SK-N-SH treated with all-trans-retinoic acid at 6 μM for 48 hours (cell line): ENCODE results near the gene ELP1.

ENCODE experiments used
- ATAC-seq: fragments of 200-7000 bp; cut with Tn5 transposase; 3 replicates; pipeline ENCODE4 v1.9.1; 2020; ENCODE audit warnings: mild to moderate bottlenecking, moderate library complexity
- ARNTL ChIP-seq: fragments of 450-650 bp; formaldehyde crosslinking; IDR thresholded peaks from 2 replicates; pipeline ENCODE4 v1.5.0; 2020; ENCODE audit warnings: low read depth, mild to moderate bottlenecking, moderate library complexity, borderline replicate concordance
- BACH2 ChIP-seq: fragments of 250-450 bp; sonication (Bioruptor Pico); IDR thresholded peaks from 2 replicates; pipeline ENCODE4 v1.9.0; 2021; ENCODE audit warnings: mild to moderate bottlenecking, borderline replicate concordance
- CSDC2 ChIP-seq: fragments of 250-450 bp; sonication (Bioruptor Pico); IDR thresholded peaks from 2 replicates; pipeline ENCODE4 v1.5.0; 2020; ENCODE audit warnings: mild to moderate bottlenecking, moderate library complexity
- ESRRG ChIP-seq: fragments of 250-450 bp; sonication (Bioruptor Pico); IDR thresholded peaks from 2 replicates; pipeline ENCODE4 v1.6.1; 2021; ENCODE audit warnings: mild to moderate bottlenecking
- GLIS3 ChIP-seq: fragments of 250-450 bp; sonication (Bioruptor Pico); IDR thresholded peaks from 2 replicates; pipeline ENCODE4 v1.5.0; 2020; ENCODE audit warnings: mild to moderate bottlenecking, moderate library complexity
- ISL1 ChIP-seq: fragments of 250-450 bp; sonication (Bioruptor Pico); IDR thresholded peaks from 2 replicates; pipeline ENCODE4 v2.1.2; 2022; ENCODE audit warnings: mild to moderate bottlenecking, moderate library complexity
- OSR1 ChIP-seq: fragments of 250-450 bp; sonication (Bioruptor Pico); IDR thresholded peaks from 2 replicates; pipeline ENCODE4 v1.8.0; 2022; ENCODE audit warnings: moderate library complexity, mild to moderate bottlenecking, inconsistent platforms
- PPARA ChIP-seq: fragments of 250-450 bp; sonication (Bioruptor Pico); IDR thresholded peaks from 2 replicates; pipeline ENCODE4 v1.5.0; 2020; ENCODE audit warnings: mild to moderate bottlenecking, borderline replicate concordance
- RARB ChIP-seq: fragments of 250-450 bp; sonication (Bioruptor Pico); IDR thresholded peaks from 2 replicates; pipeline ENCODE4 v1.8.0; 2021; ENCODE audit warnings: mild to moderate bottlenecking, moderate library complexity
- SNAI2 ChIP-seq: fragments of 250-450 bp; sonication (Bioruptor Pico); IDR thresholded peaks from 2 replicates; pipeline ENCODE4 v1.5.0; 2020; ENCODE audit warnings: mild to moderate bottlenecking, moderate library complexity
- TCF4 ChIP-seq: fragments of 250-450 bp; sonication (Bioruptor Pico); IDR thresholded peaks from 2 replicates; pipeline ENCODE4 v1.8.0; 2021; ENCODE audit warnings: mild to moderate bottlenecking, moderate library complexity, borderline replicate concordance
- TOX ChIP-seq: fragments of 250-450 bp; sonication (Bioruptor Pico); IDR thresholded peaks from 2 replicates; pipeline ENCODE4 v1.8.0; 2021; ENCODE audit warnings: mild to moderate bottlenecking, moderate library complexity, borderline replicate concordance
- ZC3H10 ChIP-seq: fragments of 250-450 bp; sonication (Bioruptor Pico); IDR thresholded peaks from 2 replicates; pipeline ENCODE4 v1.5.1; 2021; ENCODE audit warnings: mild to moderate bottlenecking, moderate library complexity
- ZFP3 ChIP-seq: fragments of 250-450 bp; sonication (Bioruptor Pico); IDR thresholded peaks from 2 replicates; pipeline ENCODE4 v1.5.0; 2020; ENCODE audit warnings: mild to moderate bottlenecking, moderate library complexity
- ZFP30 ChIP-seq: fragments of 450-650 bp; formaldehyde crosslinking; IDR thresholded peaks from 2 replicates; pipeline ENCODE4 v1.5.0; 2022; ENCODE audit warnings: mild to moderate bottlenecking, moderate library complexity
- ZNF565 ChIP-seq: fragments of 450-650 bp; formaldehyde crosslinking; conservative IDR thresholded peaks from 2 replicates; pipeline ENCODE4 v1.5.0; 2020; ENCODE audit warnings: low read depth, mild to moderate bottlenecking, moderate library complexity
- ZNF70 ChIP-seq: fragments of 450-650 bp; formaldehyde crosslinking; IDR thresholded peaks from 2 replicates; pipeline ENCODE4 v1.5.0; 2020; ENCODE audit warnings: mild to moderate bottlenecking, moderate library complexity
- ZNF8 ChIP-seq: fragments of 450-650 bp; formaldehyde crosslinking; IDR thresholded peaks from 2 replicates; pipeline ENCODE4 v1.5.0; 2020; ENCODE audit warnings: mild to moderate bottlenecking, moderate library complexity
- TF ChIP-seq, protein P1 (sequence below): fragments of 250-450 bp; sonication (Bioruptor Pico); IDR thresholded peaks from 2 replicates; pipeline ENCODE4 v1.5.0; 2020; ENCODE audit warnings: mild to moderate bottlenecking, moderate library complexity
- TF ChIP-seq, protein P2 (sequence below): fragments of 250-450 bp; sonication (Bioruptor Pico); IDR thresholded peaks from 2 replicates; pipeline ENCODE4 v1.8.0; 2020; ENCODE audit warnings: mild to moderate bottlenecking, moderate library complexity, borderline replicate concordance
- TF ChIP-seq, protein P3 (sequence below): fragments of 250-450 bp; sonication (Bioruptor Pico); IDR thresholded peaks from 2 replicates; pipeline ENCODE4 v1.8.0; 2021; ENCODE audit warnings: low read depth, mild to moderate bottlenecking, moderate library complexity, borderline replicate concordance
- TF ChIP-seq, protein P4 (sequence below): fragments of 250-450 bp; sonication (Bioruptor Pico); IDR thresholded peaks from 2 replicates; pipeline ENCODE4 v1.5.1; 2021; ENCODE audit warnings: mild to moderate bottlenecking, moderate library complexity
- TF ChIP-seq, protein P5 (sequence below): fragments of 250-450 bp; sonication (Bioruptor Pico); IDR thresholded peaks from 2 replicates; pipeline ENCODE4 v1.5.1; 2020; ENCODE audit warnings: low read depth, mild to moderate bottlenecking, moderate library complexity

ELP1 gene

DNA sequence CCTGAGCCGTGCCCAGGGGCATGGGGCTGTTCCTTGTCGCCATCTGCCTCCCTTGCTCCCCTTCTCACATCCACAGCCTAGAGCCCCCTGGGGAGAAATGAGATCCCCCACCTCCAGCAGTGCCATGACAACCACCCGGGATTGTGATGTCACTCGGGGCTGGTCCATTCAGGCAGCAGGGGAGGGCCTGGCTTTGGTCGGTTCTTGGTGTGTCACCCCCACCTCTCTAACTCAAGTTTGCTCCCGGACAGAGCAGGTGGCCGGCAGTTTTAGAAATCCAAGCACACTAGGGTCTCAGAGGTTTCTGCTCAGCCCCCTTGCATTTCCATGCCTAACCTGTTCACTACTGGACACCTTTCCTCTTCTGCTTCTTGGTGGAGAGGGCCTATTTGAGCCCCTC is 78.0 kb downstream of the ELP1 start, which contains the start of gene ACTL7B (continued):
- TF ChIP-seq, protein P1, sequence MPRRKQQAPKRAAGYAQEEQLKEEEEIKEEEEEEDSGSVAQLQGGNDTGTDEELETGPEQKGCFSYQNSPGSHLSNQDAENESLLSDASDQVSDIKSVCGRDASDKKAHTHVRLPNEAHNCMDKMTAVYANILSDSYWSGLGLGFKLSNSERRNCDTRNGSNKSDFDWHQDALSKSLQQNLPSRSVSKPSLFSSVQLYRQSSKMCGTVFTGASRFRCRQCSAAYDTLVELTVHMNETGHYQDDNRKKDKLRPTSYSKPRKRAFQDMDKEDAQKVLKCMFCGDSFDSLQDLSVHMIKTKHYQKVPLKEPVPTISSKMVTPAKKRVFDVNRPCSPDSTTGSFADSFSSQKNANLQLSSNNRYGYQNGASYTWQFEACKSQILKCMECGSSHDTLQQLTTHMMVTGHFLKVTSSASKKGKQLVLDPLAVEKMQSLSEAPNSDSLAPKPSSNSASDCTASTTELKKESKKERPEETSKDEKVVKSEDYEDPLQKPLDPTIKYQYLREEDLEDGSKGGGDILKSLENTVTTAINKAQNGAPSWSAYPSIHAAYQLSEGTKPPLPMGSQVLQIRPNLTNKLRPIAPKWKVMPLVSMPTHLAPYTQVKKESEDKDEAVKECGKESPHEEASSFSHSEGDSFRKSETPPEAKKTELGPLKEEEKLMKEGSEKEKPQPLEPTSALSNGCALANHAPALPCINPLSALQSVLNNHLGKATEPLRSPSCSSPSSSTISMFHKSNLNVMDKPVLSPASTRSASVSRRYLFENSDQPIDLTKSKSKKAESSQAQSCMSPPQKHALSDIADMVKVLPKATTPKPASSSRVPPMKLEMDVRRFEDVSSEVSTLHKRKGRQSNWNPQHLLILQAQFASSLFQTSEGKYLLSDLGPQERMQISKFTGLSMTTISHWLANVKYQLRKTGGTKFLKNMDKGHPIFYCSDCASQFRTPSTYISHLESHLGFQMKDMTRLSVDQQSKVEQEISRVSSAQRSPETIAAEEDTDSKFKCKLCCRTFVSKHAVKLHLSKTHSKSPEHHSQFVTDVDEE, result no peak
- TF ChIP-seq ZNF70 (CRISPR knock-in tag) (no peak), RARB (CRISPR knock-in tag) (no peak), ZNF565 (CRISPR knock-in tag) (no peak), ZFP3 (CRISPR knock-in tag) (no peak)

DNA sequence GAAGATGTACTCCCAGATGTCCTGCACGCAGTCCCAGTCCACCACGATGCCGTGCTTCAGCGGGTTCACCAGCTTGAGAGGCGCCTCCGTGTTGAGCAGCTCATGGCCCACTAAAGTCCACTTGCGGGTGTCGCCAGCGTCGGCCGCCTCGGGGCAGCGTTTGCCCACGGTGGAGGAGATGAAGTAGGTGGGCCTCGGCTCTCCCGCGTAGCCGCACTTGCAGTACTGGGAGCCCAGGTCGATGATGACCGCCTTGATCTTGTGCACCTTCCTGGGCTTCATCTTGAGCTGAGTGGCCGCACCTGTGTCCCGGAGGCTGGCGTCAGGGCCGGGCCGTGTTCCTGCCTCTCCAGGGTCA is 78.4 kb downstream of the ELP1 start:
- ATAC-seq, result no peak
- no peak for TF ChIP-seq OSR1 (CRISPR knock-in tag)
- TF ChIP-seq SNAI2, result no peak
- no peak for TF ChIP-seq ZFP3 (CRISPR knock-in tag)
- no peak for TF ChIP-seq BACH2
- TF ChIP-seq ZNF565 (CRISPR knock-in tag), result no peak
- no peak for TF ChIP-seq PPARA (CRISPR knock-in tag)
- no peak for TF ChIP-seq GLIS3 (CRISPR knock-in tag)
- TF ChIP-seq ZC3H10, result no peak
- no peak for TF ChIP-seq ZNF70 (CRISPR knock-in tag)
- TF ChIP-seq, protein P2, sequence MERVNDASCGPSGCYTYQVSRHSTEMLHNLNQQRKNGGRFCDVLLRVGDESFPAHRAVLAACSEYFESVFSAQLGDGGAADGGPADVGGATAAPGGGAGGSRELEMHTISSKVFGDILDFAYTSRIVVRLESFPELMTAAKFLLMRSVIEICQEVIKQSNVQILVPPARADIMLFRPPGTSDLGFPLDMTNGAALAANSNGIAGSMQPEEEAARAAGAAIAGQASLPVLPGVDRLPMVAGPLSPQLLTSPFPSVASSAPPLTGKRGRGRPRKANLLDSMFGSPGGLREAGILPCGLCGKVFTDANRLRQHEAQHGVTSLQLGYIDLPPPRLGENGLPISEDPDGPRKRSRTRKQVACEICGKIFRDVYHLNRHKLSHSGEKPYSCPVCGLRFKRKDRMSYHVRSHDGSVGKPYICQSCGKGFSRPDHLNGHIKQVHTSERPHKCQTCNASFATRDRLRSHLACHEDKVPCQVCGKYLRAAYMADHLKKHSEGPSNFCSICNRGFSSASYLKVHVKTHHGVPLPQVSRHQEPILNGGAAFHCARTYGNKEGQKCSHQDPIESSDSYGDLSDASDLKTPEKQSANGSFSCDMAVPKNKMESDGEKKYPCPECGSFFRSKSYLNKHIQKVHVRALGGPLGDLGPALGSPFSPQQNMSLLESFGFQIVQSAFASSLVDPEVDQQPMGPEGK (CRISPR knock-in tag), result no peak
- no peak for TF ChIP-seq ESRRG (CRISPR knock-in tag)
- no peak for TF ChIP-seq CSDC2
- TF ChIP-seq, protein P1, result no peak
- TF ChIP-seq, protein P3, sequence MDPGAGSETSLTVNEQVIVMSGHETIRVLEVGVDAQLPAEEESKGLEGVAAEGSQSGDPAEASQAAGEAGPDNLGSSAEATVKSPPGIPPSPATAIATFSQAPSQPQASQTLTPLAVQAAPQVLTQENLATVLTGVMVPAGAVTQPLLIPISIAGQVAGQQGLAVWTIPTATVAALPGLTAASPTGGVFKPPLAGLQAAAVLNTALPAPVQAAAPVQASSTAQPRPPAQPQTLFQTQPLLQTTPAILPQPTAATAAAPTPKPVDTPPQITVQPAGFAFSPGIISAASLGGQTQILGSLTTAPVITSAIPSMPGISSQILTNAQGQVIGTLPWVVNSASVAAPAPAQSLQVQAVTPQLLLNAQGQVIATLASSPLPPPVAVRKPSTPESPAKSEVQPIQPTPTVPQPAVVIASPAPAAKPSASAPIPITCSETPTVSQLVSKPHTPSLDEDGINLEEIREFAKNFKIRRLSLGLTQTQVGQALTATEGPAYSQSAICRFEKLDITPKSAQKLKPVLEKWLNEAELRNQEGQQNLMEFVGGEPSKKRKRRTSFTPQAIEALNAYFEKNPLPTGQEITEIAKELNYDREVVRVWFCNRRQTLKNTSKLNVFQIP (CRISPR knock-in tag), result no peak
- no peak for TF ChIP-seq ISL1 (CRISPR knock-in tag)
- no peak for TF ChIP-seq ZFP30 (CRISPR knock-in tag)
- TF ChIP-seq ARNTL (CRISPR knock-in tag), result no peak
- no peak for TF ChIP-seq TCF4 (CRISPR knock-in tag)
- TF ChIP-seq TOX (CRISPR knock-in tag), result no peak
- no peak for TF ChIP-seq ZNF8
- TF ChIP-seq, all 23 proteins: peak for 0

DNA sequence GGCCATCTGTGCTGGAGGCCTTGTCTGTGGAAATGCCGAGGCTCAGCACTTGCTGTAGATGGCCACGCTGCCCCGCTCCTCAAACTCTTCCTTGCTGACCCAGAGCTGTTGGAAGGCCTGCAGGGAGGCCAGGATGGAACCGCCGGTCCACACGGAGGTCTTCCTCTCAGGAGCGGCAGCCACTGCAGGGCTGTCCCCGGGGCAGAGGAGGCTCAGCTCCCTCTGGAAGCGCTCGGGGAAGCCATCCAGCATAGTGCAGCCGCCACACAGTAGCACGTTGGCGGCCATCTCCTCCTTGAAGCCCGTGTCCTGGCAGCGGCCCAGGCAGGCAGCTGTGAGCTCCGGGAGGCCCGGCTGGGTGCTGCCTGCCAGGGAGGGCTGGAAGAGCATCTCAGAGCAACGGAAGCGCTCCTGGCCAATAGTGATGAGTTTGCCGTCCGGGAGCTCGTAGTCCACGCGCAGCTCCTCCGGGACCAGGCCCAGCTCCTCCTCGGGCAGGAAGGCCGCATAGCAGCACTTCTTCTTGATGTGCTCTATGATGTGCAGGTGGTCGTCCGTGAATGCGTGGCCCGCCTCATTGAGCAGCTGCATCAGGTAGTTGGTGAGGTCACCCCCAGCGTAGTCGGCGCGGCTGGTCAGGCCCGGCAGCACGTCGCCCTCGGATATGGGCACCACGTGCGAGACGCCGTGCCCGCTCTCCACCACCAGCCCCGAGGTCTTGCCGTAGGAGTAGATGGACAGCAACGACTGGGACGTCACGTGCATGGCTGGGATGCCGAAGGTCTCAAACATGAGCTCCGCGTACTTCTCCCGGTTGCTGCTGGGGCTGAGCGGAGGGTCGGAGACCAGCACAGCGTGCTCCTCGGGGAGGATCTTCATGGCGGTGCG is 79.0 kb downstream of the ELP1 start:
- TF ChIP-seq, protein P4, sequence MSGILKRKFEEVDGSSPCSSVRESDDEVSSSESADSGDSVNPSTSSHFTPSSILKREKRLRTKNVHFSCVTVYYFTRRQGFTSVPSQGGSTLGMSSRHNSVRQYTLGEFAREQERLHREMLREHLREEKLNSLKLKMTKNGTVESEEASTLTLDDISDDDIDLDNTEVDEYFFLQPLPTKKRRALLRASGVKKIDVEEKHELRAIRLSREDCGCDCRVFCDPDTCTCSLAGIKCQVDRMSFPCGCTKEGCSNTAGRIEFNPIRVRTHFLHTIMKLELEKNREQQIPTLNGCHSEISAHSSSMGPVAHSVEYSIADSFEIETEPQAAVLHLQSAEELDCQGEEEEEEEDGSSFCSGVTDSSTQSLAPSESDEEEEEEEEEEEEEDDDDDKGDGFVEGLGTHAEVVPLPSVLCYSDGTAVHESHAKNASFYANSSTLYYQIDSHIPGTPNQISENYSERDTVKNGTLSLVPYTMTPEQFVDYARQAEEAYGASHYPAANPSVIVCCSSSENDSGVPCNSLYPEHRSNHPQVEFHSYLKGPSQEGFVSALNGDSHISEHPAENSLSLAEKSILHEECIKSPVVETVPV (CRISPR knock-in tag), result no peak
- no peak for TF ChIP-seq OSR1 (CRISPR knock-in tag)
- TF ChIP-seq, protein P5, sequence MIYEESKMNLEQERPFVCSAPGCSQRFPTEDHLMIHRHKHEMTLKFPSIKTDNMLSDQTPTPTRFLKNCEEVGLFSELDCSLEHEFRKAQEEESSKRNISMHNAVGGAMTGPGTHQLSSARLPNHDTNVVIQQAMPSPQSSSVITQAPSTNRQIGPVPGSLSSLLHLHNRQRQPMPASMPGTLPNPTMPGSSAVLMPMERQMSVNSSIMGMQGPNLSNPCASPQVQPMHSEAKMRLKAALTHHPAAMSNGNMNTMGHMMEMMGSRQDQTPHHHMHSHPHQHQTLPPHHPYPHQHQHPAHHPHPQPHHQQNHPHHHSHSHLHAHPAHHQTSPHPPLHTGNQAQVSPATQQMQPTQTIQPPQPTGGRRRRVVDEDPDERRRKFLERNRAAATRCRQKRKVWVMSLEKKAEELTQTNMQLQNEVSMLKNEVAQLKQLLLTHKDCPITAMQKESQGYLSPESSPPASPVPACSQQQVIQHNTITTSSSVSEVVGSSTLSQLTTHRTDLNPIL (CRISPR knock-in tag), result no peak
- TF ChIP-seq TCF4 (CRISPR knock-in tag), result no peak
- TF ChIP-seq, all 23 proteins: peak for 0
- ATAC-seq, result no peak; the same call in 2 of the 3 replicates
